Measurements from ENCODE around the gene SAMHD1.

Gene SAMHD1

DNA sequence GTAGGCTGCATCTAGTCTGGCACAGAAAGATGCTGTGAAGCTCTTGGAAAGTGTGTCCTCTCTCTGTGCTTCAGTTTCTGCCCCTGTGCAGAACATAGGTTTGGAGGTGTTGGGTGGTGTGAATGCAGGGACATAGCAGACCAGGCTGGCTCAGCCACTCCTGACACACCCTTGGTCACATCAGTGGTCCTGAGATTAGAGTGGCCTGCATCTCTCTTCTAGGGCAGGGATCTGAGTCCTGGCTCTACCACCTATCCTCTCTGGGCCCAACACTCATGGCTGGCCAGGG, 85.7 kb downstream of the SAMHD1 start:
- H3K9ac ChIP-seq (ENCODE audit: low read depth, low read length): no peak overlapping the region
- peaks cover 29% of the 10 kb centered on the region for H3K4me1 ChIP-seq (ENCODE audit: insufficient read depth, low read length)
- H3K27me3 ChIP-seq (ENCODE audit: insufficient read depth, low read length, poor library complexity): no peaks in the 10 kb centered on the region
- no peak overlapping the region for H3K4me2 ChIP-seq (ENCODE audit: insufficient read depth, low read length)
- H4K20me1 ChIP-seq (ENCODE audit: insufficient read depth, low read length): peaks cover 11% of the 10 kb centered on the region
- no peak for DNase-seq
- no peak for ATAC-seq (ENCODE audit: insufficient read depth, low read depth)
- no peak overlapping the region for H2AFZ ChIP-seq (ENCODE audit: low read depth, low read length)
- TF ChIP-seq EZH2 (IDR thresholded peaks at IDR 0.05; ENCODE audit: borderline replicate concordance, low read depth, low read length, severe bottlenecking) (no peak), CTCF (IDR thresholded peaks at IDR 0.05; ENCODE audit: borderline replicate concordance, extremely low read depth, low read length, poor library complexity, severe bottlenecking) (no peak)
- H3K4me3 ChIP-seq (ENCODE audit: low read depth in 1 of 2, low read length in 2 of 2): no peak overlapping the region
- H3K27ac ChIP-seq (ENCODE audit: low read length): no peak overlapping the region
- H3K9me3 ChIP-seq (ENCODE audit: insufficient read depth, low read length, severe bottlenecking): no peaks in the 10 kb centered on the region
- peaks cover 26% of the 10 kb centered on the region for H3K79me2 ChIP-seq (ENCODE audit: insufficient read depth, low read length)
- peaks cover 10% of the 10 kb centered on the region for H3K36me3 ChIP-seq (ENCODE audit: insufficient read depth, low read length)

DNA sequence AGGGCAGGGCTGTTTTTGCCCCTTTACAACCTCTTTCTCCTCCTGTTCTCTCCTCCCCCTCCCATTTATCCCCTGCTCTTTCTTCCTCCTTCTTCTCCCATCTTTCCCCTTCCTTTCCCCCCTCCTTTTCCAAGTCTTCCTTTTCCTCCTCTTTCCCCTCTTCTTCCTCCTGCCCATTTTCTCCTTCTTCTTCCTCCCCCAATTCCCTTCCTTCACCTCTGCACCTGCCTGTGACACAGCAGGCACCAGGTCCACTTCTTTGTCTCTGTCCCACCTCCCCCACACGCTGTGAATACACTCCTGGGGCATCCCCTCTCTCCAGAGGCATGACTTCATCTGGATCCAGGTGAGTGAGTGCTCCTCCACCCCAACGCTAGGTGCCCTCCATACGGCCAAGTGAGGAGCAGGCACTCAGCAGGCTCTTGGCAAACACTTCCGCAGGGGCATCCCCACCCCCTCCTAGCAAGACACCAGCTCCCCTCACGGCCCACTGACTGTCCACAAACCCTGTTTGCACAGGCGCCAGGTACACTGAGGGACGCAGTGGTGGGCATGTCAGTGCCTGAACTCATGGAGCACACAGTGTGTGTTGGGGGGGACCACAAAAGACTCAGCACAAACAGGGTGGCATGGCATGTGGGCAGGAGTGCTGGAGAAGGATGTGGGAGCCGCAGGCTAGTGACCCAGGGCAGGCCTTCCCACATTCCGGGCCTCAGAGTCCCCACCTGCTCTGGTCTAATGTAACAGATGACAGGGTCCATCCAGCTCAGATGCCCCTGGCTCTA, 86.2 kb downstream of the SAMHD1 start:
- Histone ChIP-seq H3K4me3 (ENCODE audit: low read depth in 1 of 2, low read length in 2 of 2) (no peak overlapping the region), H3K27ac (ENCODE audit: low read length) (no peak overlapping the region), H3K27me3 (ENCODE audit: insufficient read depth, low read length, poor library complexity) (no peaks in the 10 kb centered on the region), H3K36me3 (ENCODE audit: insufficient read depth, low read length) (peaks cover 15% of the 10 kb centered on the region), H3K4me2 (ENCODE audit: insufficient read depth, low read length) (no peak overlapping the region), H2AFZ (ENCODE audit: low read depth, low read length) (no peak overlapping the region), H3K9ac (ENCODE audit: low read depth, low read length) (no peak overlapping the region), H3K79me2 (ENCODE audit: insufficient read depth, low read length) (peaks cover 28% of the 10 kb centered on the region), H3K9me3 (ENCODE audit: insufficient read depth, low read length, severe bottlenecking) (no peaks in the 10 kb centered on the region), H3K4me1 (ENCODE audit: insufficient read depth, low read length) (peaks cover 33% of the 10 kb centered on the region), H4K20me1 (ENCODE audit: insufficient read depth, low read length) (peaks cover 15% of the 10 kb centered on the region)
- no peak for DNase-seq
- ATAC-seq (ENCODE audit: insufficient read depth, low read depth): no peak
- TF ChIP-seq CTCF (IDR thresholded peaks at IDR 0.05; ENCODE audit: borderline replicate concordance, extremely low read depth, low read length, poor library complexity, severe bottlenecking): no peak
- no peak for TF ChIP-seq EZH2 (IDR thresholded peaks at IDR 0.05; ENCODE audit: borderline replicate concordance, low read depth, low read length, severe bottlenecking)

- ATAC-seq (ENCODE audit: insufficient read depth, low read depth): no peak; the same call in 2 of the 3 replicates
- Histone ChIP-seq H3K9ac (ENCODE audit: low read depth, low read length) (peak overlapping the region; percentile 87), H3K4me2 (ENCODE audit: insufficient read depth, low read length) (peak overlapping the region; percentile 87)
These were observed 88.4 kb downstream of the SAMHD1 start for GRCh38 chr20:36862857-36863668.

More at GRCh38 chr20:36862857-36863668, 88.4 kb downstream of the SAMHD1 start:
- peaks cover 36% of the 10 kb centered on the region for H3K4me1 ChIP-seq (ENCODE audit: insufficient read depth, low read length)
- H4K20me1 ChIP-seq (ENCODE audit: insufficient read depth, low read length): peaks cover 25% of the 10 kb centered on the region
- H3K27ac ChIP-seq (ENCODE audit: low read length): peak overlapping the region; percentile 67
- H2AFZ ChIP-seq (ENCODE audit: low read depth, low read length): peak overlapping the region; percentile 83
- TF ChIP-seq CTCF (IDR thresholded peaks at IDR 0.05; ENCODE audit: borderline replicate concordance, extremely low read depth, low read length, poor library complexity, severe bottlenecking) (no peak), EZH2 (IDR thresholded peaks at IDR 0.05; ENCODE audit: borderline replicate concordance, low read depth, low read length, severe bottlenecking) (no peak)
- DNase-seq: no peak
- peaks cover 27% of the 10 kb centered on the region for H3K36me3 ChIP-seq (ENCODE audit: insufficient read depth, low read length)
- peak overlapping the region; percentile 22 to 80; a peak in 3 of 4 replicates for H3K4me3 ChIP-seq (ENCODE audit: low read depth in 1 of 2, low read length in 2 of 2)
- H3K9me3 ChIP-seq (ENCODE audit: insufficient read depth, low read length, severe bottlenecking): no peaks in the 10 kb centered on the region
- H3K27me3 ChIP-seq (ENCODE audit: insufficient read depth, low read length, poor library complexity): no peaks in the 10 kb centered on the region
- peaks cover 40% of the 10 kb centered on the region for H3K79me2 ChIP-seq (ENCODE audit: insufficient read depth, low read length)

Data from DND-41 (cell line).